Lung (tissue), 12 donors: Measurements from ENCODE around the gene MSRB1. TPM values are rescaled to one million over a fixed set of nuclear protein-coding genes. Genes with fewer than 3 reads are reported as not detected.
"Not testable (repeated sequence)": the region's sequence is repeated elsewhere in the genome, so short reads cannot be mapped to it uniquely, and the experiment has no call there.

Experiments
- ATAC-seq: fragments of 200-7000 bp; cut with Tn5 transposase; one replicate; pipeline ENCODE4 v1.9.1; 2020; ENCODE audit warnings: moderate number of reproducible peaks; ENCODE audit not compliant: insufficient read depth, low FRiP score
- DNase-seq, 3 donors: peaks; one replicate each; pipeline ENCODE4 v3.0.0-alpha.2; 2013 to 2017
- H3K27ac ChIP-seq, 2 donors: one replicate each; pipeline ENCODE4 v1.5.1; 2013; ENCODE audit warnings: mild to moderate bottlenecking in 2 of 2, moderate library complexity in 2 of 2, control low read depth in 1 of 2, inconsistent platforms in 1 of 2, low read depth in 1 of 2, low read length in 1 of 2
- H3K27me3 ChIP-seq, 3 donors: one replicate each; pipeline ENCODE4 v1.5.1; 2013; ENCODE audit warnings: low read length in 2 of 3; ENCODE audit not compliant: control insufficient read depth in 3 of 3, insufficient read depth in 3 of 3
- H3K36me3 ChIP-seq, 4 donors: one replicate each; pipeline ENCODE4 v1.5.1; 2013; ENCODE audit warnings: low read length in 4 of 4, mild to moderate bottlenecking in 1 of 4, moderate library complexity in 1 of 4; ENCODE audit not compliant: control insufficient read depth in 4 of 4, insufficient read depth in 4 of 4
- H3K4me1 ChIP-seq, 5 donors: one replicate each; pipeline ENCODE4 v1.5.1; 2013; ENCODE audit warnings: low read length in 5 of 5, mild to moderate bottlenecking in 2 of 5, moderate library complexity in 1 of 5; ENCODE audit not compliant: control insufficient read depth in 5 of 5, insufficient read depth in 5 of 5
- H3K4me3 ChIP-seq: one replicate; pipeline ENCODE4 v1.5.1; 2013; ENCODE audit warnings: mild to moderate bottlenecking, control low read depth, moderate library complexity
- H3K9ac ChIP-seq, 2 donors: one replicate each; pipeline ENCODE4 v1.5.1; 2013; ENCODE audit warnings: low read length in 2 of 2, control low read depth in 1 of 2; ENCODE audit not compliant: insufficient read depth in 1 of 2
- H3K9me3 ChIP-seq, 4 donors: one replicate each; pipeline ENCODE4 v1.5.1; 2013; ENCODE audit warnings: low read length in 3 of 4, mild to moderate bottlenecking in 1 of 4, moderate library complexity in 1 of 4; ENCODE audit not compliant: control insufficient read depth in 4 of 4, insufficient read depth in 3 of 4
- CTCF ChIP-seq: IDR thresholded peaks from 2 replicates; pipeline ENCODE4 v1.5.1; 2012; ENCODE audit warnings: mild to moderate bottlenecking; ENCODE audit errors: control extremely low read depth, extremely low read depth
- WGBS, 2 donors: extraction: QIAGEN DNeasy Blood & Tissue Kit; methylation state at CpG; one replicate each; pipeline ENCODE4 v1.1.7; 2013; 5-methylcytosine and 5-hydroxymethylcytosine counted together
- polyA plus RNA-seq, 2 donors: library from polyadenylated mRNA; stranded (reverse); fragments of 200-250 nt; gene quantifications; one replicate each; pipeline ENCODE4 v1.2.1, GENCODE V29; 2013
- total RNA-seq, 2 donors: library from RNA; depleted of rRNA in 1 of 2; stranded (reverse); fragments of >200 nt in 1 of 2; gene quantifications; one replicate each; pipeline ENCODE4 v1.2.1, GENCODE V29; 2014 to 2021
- donor health status: control.
- donor health status: control.
- donor health status: Bipolar disorder and iron deficiency.
- donor health status: healthy.
- donor health status: DM: yes; HTN: yes; CAD: no.

MSRB1 gene
- total and polyA plus RNA-seq, 4 donors, result 11.1 to 164 (median 51.2) TPM

- DNase-seq (peak in 1 of 3 donors; percentile 4), ATAC-seq (no peak)
- H3K4me3 ChIP-seq, result no peak overlapping the region
- peaks cover 5 to 37% (median 10%) of the 10 kb centered on the region in 5 donors for H3K4me1 ChIP-seq
- no peaks in the 10 kb centered on the region for H3K9me3 ChIP-seq
- peaks cover 0 to 2% (median 0%) of the 10 kb centered on the region in 3 donors for H3K27me3 ChIP-seq
- H3K36me3 ChIP-seq, result peaks cover 7 to 20% (median 16%) of the 10 kb centered on the region in 4 donors
- TF ChIP-seq CTCF, result no peak
- no peak overlapping the region for H3K9ac ChIP-seq
- WGBS, 2 donors, result 57% methylated on average over 20 of the region's 20 CpGs
- H3K27ac ChIP-seq, result peak overlapping the region in 1 of 2 donors; percentile 26
These were observed 17.9 kb upstream of the MSRB1 start for GRCh38 chr16:1960665-1961630.

- WGBS, 2 donors, result 0 to 1% methylated on average over 62 to 79 of the region's 79 CpGs
- H3K4me3 ChIP-seq, result peak within 1 kb of the TSS; percentile 91
- peak within 1 kb of the TSS; percentile 91 to 95 for H3K27ac ChIP-seq
- TF ChIP-seq CTCF, result peak; percentile 59
- no peaks in the 10 kb centered on the region for H3K9me3 ChIP-seq
- peaks cover 5 to 30% (median 7%) of the 10 kb centered on the region in 5 donors for H3K4me1 ChIP-seq
- H3K9ac ChIP-seq, result peak within 1 kb of the TSS; percentile 55 to 58
- peaks cover 0 to 2% (median 0%) of the 10 kb centered on the region in 3 donors for H3K27me3 ChIP-seq
- peak; percentile 95 for ATAC-seq
- peaks cover 7 to 20% (median 14%) of the 10 kb centered on the region in 4 donors for H3K36me3 ChIP-seq
- DNase-seq, result peak; percentile 86 to 94 (median 92)
These were observed 16.5 kb upstream of the MSRB1 start, which contains the start of gene NDUFB10 for GRCh38 chr16:1959269-1960039. TSS of gene NDUFB10 (plus strand) at chr16:1959538. CDS start at chr16:1959625, 87 bp downstream.

- Histone ChIP-seq H3K4me1 (peaks cover 5 to 26% (median 7%) of the 10 kb centered on the region in 5 donors), H3K27ac (peak overlapping the region; percentile 26 to 43), H3K9ac (no peak overlapping the region), H3K27me3 (peaks cover 0 to 2% (median 0%) of the 10 kb centered on the region in 3 donors), H3K36me3 (peaks cover 7 to 19% (median 11%) of the 10 kb centered on the region in 4 donors), H3K9me3 (no peaks in the 10 kb centered on the region), H3K4me3 (no peak overlapping the region)
- ATAC-seq, result no peak
- WGBS, 2 donors, result 35 to 44% methylated on average over 14 of the region's 14 CpGs
- TF ChIP-seq CTCF, result no peak
- DNase-seq, result no peak
These were observed 15.8 kb upstream of the MSRB1 start for GRCh38 chr16:1958715-1959268.

- not testable (repeated sequence) for ATAC-seq, DNase-seq, H3K27me3 ChIP-seq, H3K9me3 ChIP-seq, H3K9ac ChIP-seq, H3K4me3 ChIP-seq, H3K27ac ChIP-seq
- peaks cover 0 to 20% (median 7%) of the 10 kb centered on the region in 5 donors for H3K4me1 ChIP-seq
- 69 to 75% methylated on average over 24 to 30 of the region's 30 CpGs for WGBS, 2 donors
- peaks cover 4 to 16% (median 8%) of the 10 kb centered on the region in 4 donors for H3K36me3 ChIP-seq
These were observed 15.1 kb upstream of the MSRB1 start for GRCh38 chr16:1958143-1958491.

- Histone ChIP-seq H3K4me1 (peaks cover 0 to 15% (median 7%) of the 10 kb centered on the region in 5 donors), H3K36me3 (peaks cover 0 to 12% (median 7%) of the 10 kb centered on the region in 4 donors)
- not testable (repeated sequence) for ATAC-seq, DNase-seq, H3K9ac ChIP-seq, H3K9me3 ChIP-seq, H3K27ac ChIP-seq, H3K4me3 ChIP-seq, H3K27me3 ChIP-seq
- WGBS, 2 donors, result 88 to 94% methylated on average over 20 to 21 of the region's 22 CpGs
These were observed 14.6 kb upstream of the MSRB1 start for GRCh38 chr16:1957434-1958142.
